ENCODE data around the gene ZNF511. TPM values are rescaled to one million over a fixed set of nuclear protein-coding genes. Genes with fewer than 3 reads are reported as not detected.

ZNF511 gene
- total RNA-seq, 4 donors from 2014 or later, result 29.3 to 44.8 (median 35.0) TPM

DNA sequence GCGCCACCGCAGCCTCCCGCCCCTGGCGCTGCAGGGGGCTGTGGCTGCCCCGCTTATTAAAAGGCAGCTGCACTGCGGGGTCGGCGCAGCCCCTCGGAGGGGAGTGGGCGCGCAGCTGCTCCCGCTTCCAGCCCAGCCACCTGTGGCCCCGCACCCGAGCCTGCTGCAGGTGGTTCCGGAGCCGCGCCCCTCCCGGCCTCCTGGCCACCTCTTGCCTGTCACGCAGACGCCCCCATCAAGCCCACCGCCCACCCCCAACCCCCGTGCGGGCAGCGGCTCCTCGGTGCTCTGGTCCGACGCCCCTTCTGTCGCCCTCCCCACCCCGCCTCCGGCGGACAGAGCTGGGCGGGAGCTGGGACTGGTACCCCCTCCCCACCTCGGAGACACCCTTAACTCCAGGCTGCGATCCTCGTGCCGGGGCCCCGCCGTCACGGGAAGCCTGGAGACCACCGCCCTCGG, 27.4 kb downstream of the ZNF511 start:
- Histone ChIP-seq H3K9me3 (peaks cover 0 to 2% (median 0%) of the 10 kb centered on the region in 4 donors), H3K27me3 (peaks cover 3 to 86% of the 10 kb centered on the region in 2 donors), H3K4me3 (peak overlapping the region; percentile 11 to 47 (median 32)), H3K27ac (no peak overlapping the region), H3K36me3 (no peaks in the 10 kb centered on the region), H3K4me1 (peaks cover 5 to 25% (median 20%) of the 10 kb centered on the region in 4 donors)
- WGBS, 2 donors, result 0 to 5% methylated on average over 5 to 29 of the region's 41 CpGs
- TF ChIP-seq CTCF (IDR thresholded peaks at IDR 0.05) (no peak), EP300 (IDR thresholded peaks at IDR 0.05) (no peak), POLR2A (IDR thresholded peaks at IDR 0.05) (no peak)
- no peak for DNase-seq (ENCODE audit: low spot score in 2 of 2)

- peaks cover 5 to 25% (median 20%) of the 10 kb centered on the region in 4 donors for H3K4me1 ChIP-seq
- peaks cover 3 to 87% of the 10 kb centered on the region in 2 donors for H3K27me3 ChIP-seq
- no peak within 1 kb of the TSS for H3K27ac ChIP-seq
- peaks cover 0 to 5% (median 0%) of the 10 kb centered on the region in 4 donors for H3K9me3 ChIP-seq
- TF ChIP-seq CTCF (IDR thresholded peaks at IDR 0.05) (no peak), EP300 (IDR thresholded peaks at IDR 0.05) (no peak), POLR2A (IDR thresholded peaks at IDR 0.05) (no peak)
- DNase-seq (ENCODE audit: low spot score in 2 of 2), result no peak
- peak within 1 kb of the TSS; percentile 11 to 47 (median 32) for H3K4me3 ChIP-seq
- H3K36me3 ChIP-seq, result no peaks in the 10 kb centered on the region
- 9 to 18% methylated on average over 34 to 55 of the region's 63 CpGs for WGBS, 2 donors
Observed at GRCh38 chr10:133336577-133337369, 28.1 kb downstream of the ZNF511 start, which contains the start of gene CALY. TSS of gene CALY (minus strand) at chr10:133336896. CDS start at chr10:133328989, 7,907 bp downstream.

DNA sequence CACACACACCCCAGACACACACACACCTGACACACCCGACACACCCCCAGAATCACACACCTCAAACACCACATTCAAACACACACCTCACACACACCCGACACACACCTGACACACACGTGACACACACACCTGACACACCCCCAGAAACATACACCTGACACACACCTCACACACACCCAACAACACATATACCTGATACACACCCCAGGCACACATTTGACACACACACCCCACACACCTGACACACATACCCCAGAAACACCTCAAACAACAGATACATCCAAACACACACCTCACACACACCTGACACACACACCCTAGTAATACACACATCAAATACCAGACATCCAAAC, 28.6 kb downstream of the ZNF511 start:
- TF ChIP-seq POLR2A (IDR thresholded peaks at IDR 0.05) (no peak), CTCF (IDR thresholded peaks at IDR 0.05) (no peak)
- H3K4me1 ChIP-seq, result peaks cover 5 to 25% (median 20%) of the 10 kb centered on the region in 4 donors
- DNase-seq (ENCODE audit: low spot score in 2 of 2), result no peak
- peaks cover 0 to 5% (median 0%) of the 10 kb centered on the region in 4 donors for H3K9me3 ChIP-seq
- H3K27me3 ChIP-seq, result peaks cover 3 to 87% of the 10 kb centered on the region in 2 donors
- H3K4me3 ChIP-seq, result no peak overlapping the region
- H3K27ac ChIP-seq, result no peak overlapping the region
- no peaks in the 10 kb centered on the region for H3K36me3 ChIP-seq
- WGBS, 2 donors, result 90 to 92% methylated on average over 3 of the region's 3 CpGs

DNA sequence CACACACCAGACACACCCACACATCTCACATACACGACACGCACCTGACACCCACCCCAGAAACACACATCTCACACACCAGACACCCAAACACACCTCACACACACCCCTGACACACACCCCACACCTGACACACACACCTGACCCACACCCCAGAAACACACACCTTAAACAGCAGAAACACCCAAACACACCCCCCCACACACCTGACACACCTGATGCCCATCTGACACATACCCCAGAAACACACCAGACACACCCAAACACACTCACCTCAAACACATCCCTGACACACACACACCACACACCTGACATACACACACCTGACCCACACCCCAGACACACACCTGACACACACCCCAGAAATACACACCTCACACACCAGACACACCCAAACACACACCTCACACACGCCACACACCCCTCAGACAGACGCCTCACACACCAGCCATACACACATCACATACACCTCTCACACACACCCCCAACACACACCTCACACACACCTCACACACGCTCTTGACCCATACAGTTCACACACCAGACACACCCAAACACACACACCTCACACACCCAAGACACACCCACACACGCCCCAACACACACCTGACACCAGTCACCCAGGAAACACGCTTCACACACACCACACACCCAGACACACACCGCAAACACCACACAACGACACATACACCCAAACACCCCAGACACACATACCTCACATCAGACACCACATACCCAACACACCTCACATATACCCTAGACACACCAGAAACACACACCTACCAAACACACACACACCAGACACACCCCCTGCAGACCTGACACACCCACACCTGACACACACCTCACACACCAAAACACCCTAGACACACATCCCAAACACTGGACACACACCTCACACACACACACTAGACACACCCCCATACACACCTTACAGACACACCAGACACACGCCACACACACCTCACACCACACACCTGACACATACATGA, 29.7 kb downstream of the ZNF511 start:
- Histone ChIP-seq H3K4me1 (peaks cover 5 to 25% (median 20%) of the 10 kb centered on the region in 4 donors), H3K36me3 (no peaks in the 10 kb centered on the region), H3K4me3 (no peak overlapping the region), H3K9me3 (peaks cover 0 to 5% (median 0%) of the 10 kb centered on the region in 4 donors), H3K27me3 (peaks cover 3 to 86% of the 10 kb centered on the region in 2 donors), H3K27ac (no peak overlapping the region)
- TF ChIP-seq EP300 (IDR thresholded peaks at IDR 0.05) (no peak), CTCF (IDR thresholded peaks at IDR 0.05) (no peak), POLR2A (IDR thresholded peaks at IDR 0.05) (no peak)
- no peak for DNase-seq (ENCODE audit: low spot score in 2 of 2)
- WGBS, 2 donors, result 89 to 94% methylated on average over 10 of the region's 10 CpGs

All from tibial nerve (tissue), 4 donors.